Measurements from ENCODE around the gene MYMK.
A peak's percentile ranks its signal among the peaks of the same experiment; 100 is the strongest.
"Not testable (repeated sequence)": the region's sequence is repeated elsewhere in the genome, so short reads cannot be mapped to it uniquely, and the experiment has no call there.

MYMK gene

GRCh38 chr9:133524679-133525228 lies at the start of gene MYMK:
Gene MYMK (minus strand): TSS chr9:133524959. CDS start chr9:133524844, 115 bp downstream.
- no peak for DNase-seq

GRCh38 chr9:133573791-133574515 lies 49.2 kb upstream of the MYMK start:
- no peak for DNase-seq

GRCh38 chr9:133572821-133573361 lies 48.1 kb upstream of the MYMK start:
- DNase-seq: no peak

- no peak for DNase-seq
Observed at GRCh38 chr9:133571896-133572595, 47.3 kb upstream of the MYMK start.

GRCh38 chr9:133571391-133571890 lies 46.7 kb upstream of the MYMK start:
- no peak for DNase-seq

- no peak for DNase-seq
Observed at GRCh38 chr9:133570691-133571080, 45.9 kb upstream of the MYMK start.

GRCh38 chr9:133569891-133570690 lies 45.3 kb upstream of the MYMK start:
- no peak for DNase-seq

GRCh38 chr9:133569121-133569785 lies 44.5 kb upstream of the MYMK start:
- no peak for DNase-seq

- no peak for DNase-seq
Observed at GRCh38 chr9:133568186-133568585, 43.4 kb upstream of the MYMK start.

GRCh38 chr9:133566817-133567216 lies 42.1 kb upstream of the MYMK start:
- DNase-seq: no peak

GRCh38 chr9:133566382-133566781 lies 41.6 kb upstream of the MYMK start:
- DNase-seq: no peak

GRCh38 chr9:133564451-133565116 lies 39.8 kb upstream of the MYMK start:
- DNase-seq: no peak

- DNase-seq: not testable (repeated sequence)
Observed at GRCh38 chr9:133563814-133564213, 39.1 kb upstream of the MYMK start.

- DNase-seq: no peak
Observed at GRCh38 chr9:133563291-133563796, 38.6 kb upstream of the MYMK start.

- no peak for DNase-seq
Observed at GRCh38 chr9:133562611-133563290, 38.0 kb upstream of the MYMK start.

- no peak for DNase-seq
Observed at GRCh38 chr9:133561976-133562554, 37.3 kb upstream of the MYMK start.

- no peak for DNase-seq
Observed at GRCh38 chr9:133560944-133561343, 36.2 kb upstream of the MYMK start.

GRCh38 chr9:133560311-133560710 lies 35.6 kb upstream of the MYMK start:
- no peak for DNase-seq

GRCh38 chr9:133558191-133559126 lies 33.7 kb upstream of the MYMK start:
- peak in 1 of 2 donors; percentile 21 for DNase-seq

All from CD4-positive, alpha-beta T cell treated with Interleukin-1 beta for 1 hour (primary cell).